Heart left ventricle (tissue), 16 donors: Measurements from ENCODE around the gene GABRB3. TPM values are rescaled to one million over a fixed set of nuclear protein-coding genes. Genes with fewer than 3 reads are reported as not detected.

ENCODE experiments used
- ATAC-seq, 4 donors: fragments of 200-7000 bp; cut with Tn5 transposase; one replicate each; pipeline ENCODE4 v1.9.1; 2020 to 2022; ENCODE audit warnings: moderate library complexity in 4 of 4, mild to moderate bottlenecking in 3 of 4, moderate number of reproducible peaks in 1 of 4
- DNase-seq, 5 donors: peaks; one replicate each; pipeline ENCODE4 v3.0.0-alpha.2; 2020
- H3K27ac ChIP-seq, 12 donors: fragments of 200-600 bp; sonication (generic) in 4 of 12; one replicate each; pipeline versions ENCODE4 v1.5.0 to v1.8.0; 2016 to 2022; ENCODE audit warnings: mild to moderate bottlenecking in 2 of 12
- H3K27me3 ChIP-seq, 9 donors: fragments of 200-600 bp; sonication (generic) in 2 of 9; one replicate each; pipeline versions ENCODE4 v1.5.1 to v1.8.0; 2016 to 2022; ENCODE audit warnings: mild to moderate bottlenecking in 3 of 9
- H3K36me3 ChIP-seq, 9 donors: fragments of 200-600 bp; sonication (generic) in 2 of 9; one replicate each; pipeline versions ENCODE4 v1.5.0 to v1.8.0; 2018 to 2022; ENCODE audit warnings: mild to moderate bottlenecking in 2 of 9
- H3K4me1 ChIP-seq, 12 donors: fragments of 200-600 bp; sonication (generic) in 4 of 12; one replicate each; pipeline versions ENCODE4 v1.5.0 to v1.8.0; 2016 to 2022; ENCODE audit warnings: mild to moderate bottlenecking in 3 of 12
- H3K4me3 ChIP-seq, 12 donors: fragments of 200-600 bp; sonication (generic) in 4 of 12; one replicate each; pipeline versions ENCODE4 v1.5.0 to v1.8.0; 2017 to 2022; ENCODE audit warnings: mild to moderate bottlenecking in 9 of 12, moderate library complexity in 4 of 12
- H3K9me3 ChIP-seq, 12 donors: fragments of 200-600 bp; sonication (generic) in 4 of 12; one replicate each; pipeline versions ENCODE4 v1.5.0 to v1.8.0; 2016 to 2022; ENCODE audit warnings: mild to moderate bottlenecking in 1 of 12
- POLR2A ChIP-seq, 2 donors: fragments of 450-650 bp; IDR thresholded peaks; one replicate each; pipeline ENCODE4 v1.6.1; 2017; ENCODE audit warnings: antibody characterized with exemption in 2 of 2, mild to moderate bottlenecking in 2 of 2, moderate library complexity in 2 of 2
- intact Hi-C, 10 donors: fragments of 100-400 bp; cut with DNase I; formaldehyde crosslinking; loops; one replicate each; pipeline versions ENCODE4 v1.11.1 to v1.14.2; 2022
- polyA plus RNA-seq, 2 donors: library from polyadenylated mRNA; stranded (reverse); fragments of 200-250 nt; gene quantifications; one replicate each; pipeline ENCODE4 v1.2.3, GENCODE V29; 2013
- total RNA-seq, 9 donors: library from RNA; depleted of rRNA in 2 of 9; stranded (reverse); fragments of >200 nt in 2 of 9; fragmentation: NEBNext Ultra II Directional in 3 of 9; extraction: Animal tissue kit (Norgen Biotek cat#: 25700) in 3 of 9; gene quantifications; one replicate each; pipeline versions ENCODE4 v1.1.0 to v1.2.4, GENCODE V29; 2016 to 2023
- TF ChIP-seq, protein P1 (sequence below), 12 donors: fragments of 200-600 bp; sonication (generic) in 4 of 12; IDR thresholded peaks; one replicate each; pipeline versions ENCODE4 v1.5.0 to v1.8.0; 2018 to 2022; ENCODE audit warnings: antibody characterized with exemption in 12 of 12, mild to moderate bottlenecking in 5 of 12
- donor health status: ischemic (EF 13 %, LVEDD 7.1; RV severe dilation, severe dysfunction).
- donor health status: healthy with polysubstance abuse.
- donor health status: DM: no; HTN: yes; CAD: no.
- donor health status: DM: no; HTN: no; CAD: no.
- donor health status: ischemic (EF 25% LVEDD 6.9; RV normal size, moderate dysfunction).
- donor health status: ischemic (EF 25% LVEDD 5.7; RV mildly dilated, moderate dysfunction).
- donor health status: healthy.
- donor health status: DM: yes; HTN: yes; CAD: no.
- donor health status: ischemic (EF 35%, LVEDD 5.7; RV mildly dilated, moderate dysfunction).
- donor health status: nonischemic (EF 11% LVEDD 7.7; RV severe dilation, severe dysfunction).
- donor health status: DM: yes; HTN: yes; CAD: no.
- donor health status: PGD.
- donor health status: ischemic (EF 29% LVEDD 5.4; RV normal size, mild dysfunction).
- donor health status: nonischemic (EF 23%, LVEDD 6.1; RV moderate dilation, normal function).

Gene GABRB3
- total and polyA plus RNA-seq, 11 donors: 0.42 to 4.4 (median 1.7) TPM

- H3K36me3 ChIP-seq: no peaks in the 10 kb centered on the region
- H3K9me3 ChIP-seq: no peaks in the 10 kb centered on the region
- no peak for ATAC-seq
- H3K4me3 ChIP-seq: no peak overlapping the region
- H3K27ac ChIP-seq: no peak overlapping the region
- intact Hi-C loops: no loop called here
- H3K4me1 ChIP-seq: peaks cover 0 to 6% (median 0%) of the 10 kb centered on the region in 12 donors
- no peaks in the 10 kb centered on the region for H3K27me3 ChIP-seq
- DNase-seq: no peak
- TF ChIP-seq POLR2A (IDR thresholded peaks at IDR 0.05): no peak
- TF ChIP-seq, protein P1, sequence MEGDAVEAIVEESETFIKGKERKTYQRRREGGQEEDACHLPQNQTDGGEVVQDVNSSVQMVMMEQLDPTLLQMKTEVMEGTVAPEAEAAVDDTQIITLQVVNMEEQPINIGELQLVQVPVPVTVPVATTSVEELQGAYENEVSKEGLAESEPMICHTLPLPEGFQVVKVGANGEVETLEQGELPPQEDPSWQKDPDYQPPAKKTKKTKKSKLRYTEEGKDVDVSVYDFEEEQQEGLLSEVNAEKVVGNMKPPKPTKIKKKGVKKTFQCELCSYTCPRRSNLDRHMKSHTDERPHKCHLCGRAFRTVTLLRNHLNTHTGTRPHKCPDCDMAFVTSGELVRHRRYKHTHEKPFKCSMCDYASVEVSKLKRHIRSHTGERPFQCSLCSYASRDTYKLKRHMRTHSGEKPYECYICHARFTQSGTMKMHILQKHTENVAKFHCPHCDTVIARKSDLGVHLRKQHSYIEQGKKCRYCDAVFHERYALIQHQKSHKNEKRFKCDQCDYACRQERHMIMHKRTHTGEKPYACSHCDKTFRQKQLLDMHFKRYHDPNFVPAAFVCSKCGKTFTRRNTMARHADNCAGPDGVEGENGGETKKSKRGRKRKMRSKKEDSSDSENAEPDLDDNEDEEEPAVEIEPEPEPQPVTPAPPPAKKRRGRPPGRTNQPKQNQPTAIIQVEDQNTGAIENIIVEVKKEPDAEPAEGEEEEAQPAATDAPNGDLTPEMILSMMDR (IDR thresholded peaks at IDR 0.05): no peak
Observed at GRCh38 chr15:26504009-26504408, 268.9 kb downstream of the GABRB3 start.

Other genes with a start within 250 kb of the GABRB3 start
- gene GABRA5, start 94.0 kb upstream of the GABRB3 start, total RNA-seq: not detected
- not detected for gene GABRA5, start 94.0 kb upstream of the GABRB3 start, polyA plus RNA-seq
- not detected for gene GABRG3, start 198.1 kb upstream of the GABRB3 start, total RNA-seq
- not detected for gene GABRG3, start 198.1 kb upstream of the GABRB3 start, polyA plus RNA-seq